Measurements from ENCODE around the gene RPS3.

RPS3 gene

DNA sequence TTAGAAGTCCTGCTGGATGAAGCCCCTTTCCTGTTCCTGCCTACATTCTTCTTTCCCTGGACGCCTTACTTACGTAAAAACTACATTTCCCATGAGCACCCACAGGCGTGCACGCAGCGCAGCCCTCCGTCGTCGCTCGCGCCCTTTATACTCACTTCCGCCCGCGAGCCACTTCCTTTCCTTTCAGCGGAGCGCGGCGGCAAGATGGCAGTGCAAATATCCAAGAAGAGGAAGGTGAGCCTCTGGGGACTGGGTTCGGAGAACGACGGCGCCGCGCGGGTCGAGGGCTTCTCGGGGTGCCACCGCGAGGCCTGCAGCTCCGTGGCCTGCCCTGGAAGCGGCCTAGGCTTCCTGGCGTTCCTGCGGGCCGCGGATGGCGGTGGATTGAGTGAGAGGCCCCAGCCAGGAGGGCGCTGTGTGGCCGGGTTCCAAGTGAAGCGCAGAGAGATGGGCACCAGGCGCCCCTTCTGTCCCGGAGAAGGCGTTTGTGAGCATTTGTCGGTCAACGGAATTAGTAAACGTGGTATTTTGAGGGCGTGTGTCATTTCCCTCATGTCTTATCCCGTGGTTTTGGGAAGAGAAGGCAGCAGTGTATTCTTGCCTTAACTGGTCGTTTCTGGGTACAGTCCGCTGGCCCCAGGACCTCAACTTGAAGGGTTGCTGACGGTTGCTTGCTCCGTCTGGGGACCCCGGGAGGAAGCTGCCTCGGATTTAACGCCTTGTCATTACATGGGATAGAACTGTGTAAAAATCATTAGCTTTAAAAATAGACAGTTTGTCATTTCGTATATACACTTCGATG is at the start of gene RPS3:
RPS3 (plus strand) TSS at position 175 of the 802 bp plus-strand sequence; CDS start at position 205, 30 bp downstream.
- TF ChIP-seq ZNF565 (CRISPR knock-in tag; conservative IDR thresholded peaks at IDR 0.05; ENCODE audit: low read depth) (no peak), ARNTL (CRISPR knock-in tag; IDR thresholded peaks at IDR 0.05; ENCODE audit: borderline replicate concordance, low read depth) (no peak), GLIS3 (CRISPR knock-in tag; IDR thresholded peaks at IDR 0.05) (no peak), ISL1 (CRISPR knock-in tag; IDR thresholded peaks at IDR 0.05) (no peak), ZNF70 (CRISPR knock-in tag; IDR thresholded peaks at IDR 0.05) (no peak), TOX (CRISPR knock-in tag; IDR thresholded peaks at IDR 0.05; ENCODE audit: borderline replicate concordance) (no peak), RARB (CRISPR knock-in tag; IDR thresholded peaks at IDR 0.05) (no peak)
- TF ChIP-seq, protein P1, sequence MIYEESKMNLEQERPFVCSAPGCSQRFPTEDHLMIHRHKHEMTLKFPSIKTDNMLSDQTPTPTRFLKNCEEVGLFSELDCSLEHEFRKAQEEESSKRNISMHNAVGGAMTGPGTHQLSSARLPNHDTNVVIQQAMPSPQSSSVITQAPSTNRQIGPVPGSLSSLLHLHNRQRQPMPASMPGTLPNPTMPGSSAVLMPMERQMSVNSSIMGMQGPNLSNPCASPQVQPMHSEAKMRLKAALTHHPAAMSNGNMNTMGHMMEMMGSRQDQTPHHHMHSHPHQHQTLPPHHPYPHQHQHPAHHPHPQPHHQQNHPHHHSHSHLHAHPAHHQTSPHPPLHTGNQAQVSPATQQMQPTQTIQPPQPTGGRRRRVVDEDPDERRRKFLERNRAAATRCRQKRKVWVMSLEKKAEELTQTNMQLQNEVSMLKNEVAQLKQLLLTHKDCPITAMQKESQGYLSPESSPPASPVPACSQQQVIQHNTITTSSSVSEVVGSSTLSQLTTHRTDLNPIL (CRISPR knock-in tag; IDR thresholded peaks at IDR 0.05; ENCODE audit: low read depth): no peak
- TF ChIP-seq, protein P2, sequence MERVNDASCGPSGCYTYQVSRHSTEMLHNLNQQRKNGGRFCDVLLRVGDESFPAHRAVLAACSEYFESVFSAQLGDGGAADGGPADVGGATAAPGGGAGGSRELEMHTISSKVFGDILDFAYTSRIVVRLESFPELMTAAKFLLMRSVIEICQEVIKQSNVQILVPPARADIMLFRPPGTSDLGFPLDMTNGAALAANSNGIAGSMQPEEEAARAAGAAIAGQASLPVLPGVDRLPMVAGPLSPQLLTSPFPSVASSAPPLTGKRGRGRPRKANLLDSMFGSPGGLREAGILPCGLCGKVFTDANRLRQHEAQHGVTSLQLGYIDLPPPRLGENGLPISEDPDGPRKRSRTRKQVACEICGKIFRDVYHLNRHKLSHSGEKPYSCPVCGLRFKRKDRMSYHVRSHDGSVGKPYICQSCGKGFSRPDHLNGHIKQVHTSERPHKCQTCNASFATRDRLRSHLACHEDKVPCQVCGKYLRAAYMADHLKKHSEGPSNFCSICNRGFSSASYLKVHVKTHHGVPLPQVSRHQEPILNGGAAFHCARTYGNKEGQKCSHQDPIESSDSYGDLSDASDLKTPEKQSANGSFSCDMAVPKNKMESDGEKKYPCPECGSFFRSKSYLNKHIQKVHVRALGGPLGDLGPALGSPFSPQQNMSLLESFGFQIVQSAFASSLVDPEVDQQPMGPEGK (CRISPR knock-in tag; IDR thresholded peaks at IDR 0.05; ENCODE audit: borderline replicate concordance): no peak
- ATAC-seq: peak; percentile 93

DNA sequence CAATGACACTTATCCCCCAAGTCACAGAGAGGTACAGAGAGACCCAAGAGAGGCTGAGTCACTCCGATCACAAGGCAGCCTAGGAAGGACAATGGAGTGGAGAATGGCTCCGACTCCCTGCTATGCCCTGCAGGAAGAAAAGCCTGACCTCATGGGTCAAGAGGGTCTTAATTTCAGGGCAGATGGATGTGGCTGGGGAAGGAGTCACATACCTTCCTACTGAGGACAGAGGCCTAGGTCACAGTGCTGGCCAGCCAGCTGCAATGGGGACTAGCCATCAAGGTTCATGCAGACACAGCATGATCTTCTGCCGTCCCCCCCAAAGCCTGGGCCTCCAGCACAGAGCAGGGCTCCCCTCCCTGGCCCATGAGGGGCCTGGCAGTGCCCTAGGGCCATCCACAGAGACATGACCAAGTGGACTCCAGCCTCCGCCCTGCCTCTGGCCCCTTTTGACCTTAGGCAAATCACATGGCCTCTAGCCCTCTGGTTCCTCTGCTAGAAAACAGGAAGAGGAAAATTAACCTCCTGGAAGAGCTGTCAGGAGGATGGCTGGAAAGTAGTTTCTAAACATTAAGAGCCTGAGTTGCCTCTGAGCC is 49.7 kb upstream of the RPS3 start:
- TF ChIP-seq, protein P1 (CRISPR knock-in tag; IDR thresholded peaks at IDR 0.05; ENCODE audit: low read depth): no peak
- TF ChIP-seq, protein P2 (CRISPR knock-in tag; IDR thresholded peaks at IDR 0.05; ENCODE audit: borderline replicate concordance): no peak
- TF ChIP-seq TCF4 (CRISPR knock-in tag; IDR thresholded peaks at IDR 0.05; ENCODE audit: borderline replicate concordance): no peak
- TF ChIP-seq, protein P3, sequence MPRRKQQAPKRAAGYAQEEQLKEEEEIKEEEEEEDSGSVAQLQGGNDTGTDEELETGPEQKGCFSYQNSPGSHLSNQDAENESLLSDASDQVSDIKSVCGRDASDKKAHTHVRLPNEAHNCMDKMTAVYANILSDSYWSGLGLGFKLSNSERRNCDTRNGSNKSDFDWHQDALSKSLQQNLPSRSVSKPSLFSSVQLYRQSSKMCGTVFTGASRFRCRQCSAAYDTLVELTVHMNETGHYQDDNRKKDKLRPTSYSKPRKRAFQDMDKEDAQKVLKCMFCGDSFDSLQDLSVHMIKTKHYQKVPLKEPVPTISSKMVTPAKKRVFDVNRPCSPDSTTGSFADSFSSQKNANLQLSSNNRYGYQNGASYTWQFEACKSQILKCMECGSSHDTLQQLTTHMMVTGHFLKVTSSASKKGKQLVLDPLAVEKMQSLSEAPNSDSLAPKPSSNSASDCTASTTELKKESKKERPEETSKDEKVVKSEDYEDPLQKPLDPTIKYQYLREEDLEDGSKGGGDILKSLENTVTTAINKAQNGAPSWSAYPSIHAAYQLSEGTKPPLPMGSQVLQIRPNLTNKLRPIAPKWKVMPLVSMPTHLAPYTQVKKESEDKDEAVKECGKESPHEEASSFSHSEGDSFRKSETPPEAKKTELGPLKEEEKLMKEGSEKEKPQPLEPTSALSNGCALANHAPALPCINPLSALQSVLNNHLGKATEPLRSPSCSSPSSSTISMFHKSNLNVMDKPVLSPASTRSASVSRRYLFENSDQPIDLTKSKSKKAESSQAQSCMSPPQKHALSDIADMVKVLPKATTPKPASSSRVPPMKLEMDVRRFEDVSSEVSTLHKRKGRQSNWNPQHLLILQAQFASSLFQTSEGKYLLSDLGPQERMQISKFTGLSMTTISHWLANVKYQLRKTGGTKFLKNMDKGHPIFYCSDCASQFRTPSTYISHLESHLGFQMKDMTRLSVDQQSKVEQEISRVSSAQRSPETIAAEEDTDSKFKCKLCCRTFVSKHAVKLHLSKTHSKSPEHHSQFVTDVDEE (CRISPR knock-in tag; IDR thresholded peaks at IDR 0.05): no peak
- no peak for TF ChIP-seq ZNF565 (CRISPR knock-in tag; conservative IDR thresholded peaks at IDR 0.05; ENCODE audit: low read depth)
- no peak for TF ChIP-seq ZFP3 (CRISPR knock-in tag; IDR thresholded peaks at IDR 0.05)
- TF ChIP-seq, protein P4, sequence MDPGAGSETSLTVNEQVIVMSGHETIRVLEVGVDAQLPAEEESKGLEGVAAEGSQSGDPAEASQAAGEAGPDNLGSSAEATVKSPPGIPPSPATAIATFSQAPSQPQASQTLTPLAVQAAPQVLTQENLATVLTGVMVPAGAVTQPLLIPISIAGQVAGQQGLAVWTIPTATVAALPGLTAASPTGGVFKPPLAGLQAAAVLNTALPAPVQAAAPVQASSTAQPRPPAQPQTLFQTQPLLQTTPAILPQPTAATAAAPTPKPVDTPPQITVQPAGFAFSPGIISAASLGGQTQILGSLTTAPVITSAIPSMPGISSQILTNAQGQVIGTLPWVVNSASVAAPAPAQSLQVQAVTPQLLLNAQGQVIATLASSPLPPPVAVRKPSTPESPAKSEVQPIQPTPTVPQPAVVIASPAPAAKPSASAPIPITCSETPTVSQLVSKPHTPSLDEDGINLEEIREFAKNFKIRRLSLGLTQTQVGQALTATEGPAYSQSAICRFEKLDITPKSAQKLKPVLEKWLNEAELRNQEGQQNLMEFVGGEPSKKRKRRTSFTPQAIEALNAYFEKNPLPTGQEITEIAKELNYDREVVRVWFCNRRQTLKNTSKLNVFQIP (CRISPR knock-in tag; IDR thresholded peaks at IDR 0.05; ENCODE audit: borderline replicate concordance, low read depth): no peak
- no peak for TF ChIP-seq ZNF70 (CRISPR knock-in tag; IDR thresholded peaks at IDR 0.05)
- TF ChIP-seq CSDC2 (CRISPR knock-in tag; IDR thresholded peaks at IDR 0.05): no peak
- TF ChIP-seq ARNTL (CRISPR knock-in tag; IDR thresholded peaks at IDR 0.05; ENCODE audit: borderline replicate concordance, low read depth): no peak
- TF ChIP-seq RARB (CRISPR knock-in tag; IDR thresholded peaks at IDR 0.05): no peak
- no peak for TF ChIP-seq ESRRG (CRISPR knock-in tag; IDR thresholded peaks at IDR 0.05)
- TF ChIP-seq ZNF8 (CRISPR knock-in tag; IDR thresholded peaks at IDR 0.05): no peak
- TF ChIP-seq TOX (CRISPR knock-in tag; IDR thresholded peaks at IDR 0.05; ENCODE audit: borderline replicate concordance): no peak
- TF ChIP-seq BACH2 (CRISPR knock-in tag; IDR thresholded peaks at IDR 0.05; ENCODE audit: borderline replicate concordance): no peak
- no peak for TF ChIP-seq GLIS3 (CRISPR knock-in tag; IDR thresholded peaks at IDR 0.05)
- no peak for ATAC-seq
